Central memory CD8-positive, alpha-beta T cell (primary cell): Measurements from ENCODE around the gene TST.

Experiments
- ATAC-seq: fragments of 150-1000 bp; cut with Tn5 transposase; replicated peaks from 2 replicates; pipeline ENCODE4 v1.10.0; 2022; ENCODE audit warnings: mild to moderate bottlenecking, moderate FRiP score, moderate number of reproducible peaks; ENCODE audit not compliant: poor library complexity, severe bottlenecking; ENCODE audit errors: extremely low read depth
- DNase-seq, 2 donors: peaks; one replicate each; pipeline ENCODE4 v3.0.0; 2021; ENCODE audit warnings: low spot score in 2 of 2
- H3K27ac Mint-ChIP-seq: one replicate; pipeline ENCODE4 v1.8.0; 2022; ENCODE audit warnings: low read depth, mild to moderate bottlenecking, moderate library complexity, mixed read lengths
- H3K27me3 Mint-ChIP-seq: one replicate; pipeline ENCODE4 v1.8.0; 2022; ENCODE audit warnings: mixed read lengths
- H3K36me3 Mint-ChIP-seq: one replicate; pipeline ENCODE4 v1.8.0; 2022; ENCODE audit warnings: mild to moderate bottlenecking, moderate library complexity, mixed read lengths; ENCODE audit not compliant: insufficient read depth
- H3K4me1 Mint-ChIP-seq: one replicate; pipeline ENCODE4 v1.8.0; 2022; ENCODE audit warnings: mixed read lengths
- H3K4me3 Mint-ChIP-seq: one replicate; pipeline ENCODE4 v1.8.0; 2022; ENCODE audit warnings: mild to moderate bottlenecking, moderate library complexity, mixed read lengths
- H3K9me3 Mint-ChIP-seq: one replicate; pipeline ENCODE4 v1.8.0; 2022; ENCODE audit warnings: mixed read lengths

TST gene

DNA sequence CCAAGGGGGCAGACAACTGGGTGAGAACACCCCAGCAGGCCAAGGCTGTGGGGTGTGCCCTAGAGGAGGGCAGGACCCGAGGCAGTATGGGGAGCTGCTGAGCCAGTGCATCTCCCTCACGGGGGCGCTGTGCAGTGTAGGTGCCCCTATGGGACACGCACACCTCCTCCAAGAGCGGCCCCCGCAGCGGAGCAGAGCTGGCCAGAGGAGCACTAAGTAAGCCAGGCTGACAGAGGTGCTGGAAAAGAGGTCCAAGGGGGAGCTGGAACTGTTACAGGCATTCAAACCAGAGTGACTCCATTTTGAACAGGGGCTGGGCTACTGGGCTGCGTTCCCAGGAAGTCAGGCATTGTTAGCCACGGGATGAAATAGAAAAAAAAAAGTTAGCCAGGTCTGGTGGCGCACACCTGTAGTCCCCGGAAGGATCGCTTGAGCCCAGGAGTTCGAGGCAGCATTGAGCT is 41.8 kb downstream of the TST start:
- DNase-seq: peak; percentile 71 to 75
- H3K27me3 Mint-ChIP-seq: peaks cover 9% of the 10 kb centered on the region

GRCh38 chr22:36976606-36977005 is 42.6 kb downstream of the TST start:
- DNase-seq (no peak), ATAC-seq (no peak)
- Mint-ChIP-seq H3K4me3 (peak overlapping the region; percentile 99), H3K9me3 (no peaks in the 10 kb centered on the region), H3K4me1 (peaks cover 15% of the 10 kb centered on the region), H3K36me3 (no peaks in the 10 kb centered on the region), H3K27ac (peak overlapping the region; percentile 95), H3K27me3 (peaks cover under 1% of the 10 kb centered on the region)

More for the DNA sequence above, 41.8 kb downstream of the TST start:
- H3K27ac Mint-ChIP-seq: peak overlapping the region; percentile 95
- H3K36me3 Mint-ChIP-seq: no peaks in the 10 kb centered on the region
- H3K4me1 Mint-ChIP-seq: peaks cover 15% of the 10 kb centered on the region
- ATAC-seq: peak; percentile 98
- H3K9me3 Mint-ChIP-seq: no peaks in the 10 kb centered on the region
- H3K4me3 Mint-ChIP-seq: peak overlapping the region; percentile 99

DNA sequence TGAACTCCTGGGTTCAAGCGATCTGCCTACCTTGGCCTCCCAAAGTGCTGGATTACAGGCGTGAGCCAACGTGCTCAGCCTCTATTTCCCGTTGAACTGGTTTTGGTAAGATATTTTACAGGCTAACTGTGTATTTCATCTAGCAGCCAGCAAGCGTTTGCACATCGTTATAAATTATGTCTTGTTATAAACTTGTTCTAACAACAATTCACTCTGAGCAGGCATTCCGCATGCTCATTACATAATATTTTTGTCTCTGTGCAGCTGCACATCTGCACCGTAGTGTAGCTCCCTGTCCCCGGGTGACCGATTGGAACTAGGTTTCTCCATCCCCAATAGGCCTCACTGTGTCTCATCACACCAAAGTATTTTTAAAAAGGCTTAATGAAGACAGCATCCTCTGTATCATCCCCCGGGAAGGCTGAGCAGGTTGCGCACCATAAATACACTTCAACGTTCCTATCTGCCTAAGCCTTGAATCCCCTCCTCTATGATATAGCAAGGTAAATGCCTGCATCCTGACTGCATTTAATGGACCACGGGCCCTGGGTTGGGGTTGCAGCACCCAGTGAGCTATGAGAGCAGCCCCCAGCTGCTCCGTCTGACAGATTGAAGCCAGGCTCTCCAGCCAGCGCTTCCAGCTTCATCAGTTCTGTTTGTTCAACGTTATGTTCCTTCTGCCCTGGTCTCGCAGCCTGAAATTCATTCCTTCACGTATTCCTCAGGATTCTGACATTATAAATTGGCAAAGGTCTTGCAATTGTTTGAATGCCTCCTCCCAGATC is 47.7 kb downstream of the TST start:
- Mint-ChIP-seq H3K4me3 (no peak overlapping the region), H3K36me3 (no peaks in the 10 kb centered on the region), H3K4me1 (no peaks in the 10 kb centered on the region), H3K27ac (no peak overlapping the region), H3K9me3 (no peaks in the 10 kb centered on the region), H3K27me3 (no peaks in the 10 kb centered on the region)
- DNase-seq: no peak
- ATAC-seq: no peak

- Mint-ChIP-seq H3K36me3 (no peaks in the 10 kb centered on the region), H3K27me3 (no peaks in the 10 kb centered on the region), H3K27ac (no peak overlapping the region), H3K4me1 (no peaks in the 10 kb centered on the region), H3K4me3 (no peak overlapping the region), H3K9me3 (no peaks in the 10 kb centered on the region)
- DNase-seq: no peak
- no peak for ATAC-seq
Observed at GRCh38 chr22:36968249-36968964, 50.8 kb downstream of the TST start.

- no peaks in the 10 kb centered on the region for H3K9me3 Mint-ChIP-seq
- H3K4me3 Mint-ChIP-seq: no peak overlapping the region
- H3K27ac Mint-ChIP-seq: no peak overlapping the region
- no peaks in the 10 kb centered on the region for H3K4me1 Mint-ChIP-seq
- no peak for DNase-seq
- H3K36me3 Mint-ChIP-seq: no peaks in the 10 kb centered on the region
- ATAC-seq: no peak
- H3K27me3 Mint-ChIP-seq: peaks cover 9% of the 10 kb centered on the region
Observed at GRCh38 chr22:36966851-36967540, 52.3 kb downstream of the TST start.

- DNase-seq (no peak), ATAC-seq (no peak)
- Mint-ChIP-seq H3K4me3 (no peak overlapping the region), H3K27ac (no peak overlapping the region), H3K36me3 (no peaks in the 10 kb centered on the region), H3K9me3 (no peaks in the 10 kb centered on the region), H3K4me1 (no peaks in the 10 kb centered on the region), H3K27me3 (peaks cover 22% of the 10 kb centered on the region)
Observed at GRCh38 chr22:36965696-36966095, 53.6 kb downstream of the TST start.

DNA sequence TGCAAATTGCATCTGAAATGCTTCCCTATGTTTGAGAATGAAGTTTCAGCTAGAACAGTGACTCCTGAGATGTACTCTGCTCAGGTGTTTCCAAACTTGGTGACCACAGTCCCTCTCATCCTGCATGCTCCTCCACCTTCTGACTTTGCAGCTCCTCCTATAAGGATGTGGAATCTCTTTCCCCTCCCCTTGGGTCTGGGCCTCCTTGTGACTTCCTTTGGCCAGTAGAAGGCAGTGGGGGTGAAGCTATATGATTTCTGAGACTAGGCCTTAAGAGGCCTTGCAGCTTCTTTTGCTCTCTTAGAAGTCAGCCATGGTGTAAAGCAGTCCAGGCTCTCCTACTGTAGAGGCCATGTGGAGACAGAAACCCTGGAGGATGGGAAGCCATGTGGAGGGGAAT is 55.1 kb downstream of the TST start:
- Mint-ChIP-seq H3K4me3 (no peak overlapping the region), H3K9me3 (no peaks in the 10 kb centered on the region), H3K36me3 (no peaks in the 10 kb centered on the region), H3K27ac (no peak overlapping the region), H3K4me1 (no peaks in the 10 kb centered on the region), H3K27me3 (peaks cover 32% of the 10 kb centered on the region)
- no peak for DNase-seq
- ATAC-seq: no peak

DNA sequence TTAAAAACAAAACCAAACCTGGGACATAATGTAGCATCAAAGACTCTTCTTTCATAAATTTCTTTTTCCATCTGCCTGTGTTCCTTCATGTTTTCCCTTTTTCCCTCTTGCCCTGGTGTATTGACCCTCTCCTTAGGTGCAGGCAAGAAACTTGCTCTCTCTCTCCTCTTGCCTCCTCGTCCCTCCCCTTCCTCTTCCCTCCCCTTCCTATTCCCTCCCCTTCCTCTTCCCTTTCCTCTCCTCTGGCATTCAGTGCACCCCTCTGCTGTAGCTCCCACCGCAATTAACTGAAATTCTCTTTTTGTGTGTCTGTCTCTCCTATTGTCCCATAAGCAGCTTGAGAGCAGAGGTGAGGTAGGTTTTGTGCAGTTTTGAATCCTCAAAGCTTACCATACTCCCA is 55.9 kb downstream of the TST start:
- no peaks in the 10 kb centered on the region for H3K4me1 Mint-ChIP-seq
- ATAC-seq (no peak), DNase-seq (no peak)
- no peak overlapping the region for H3K4me3 Mint-ChIP-seq
- H3K27ac Mint-ChIP-seq: no peak overlapping the region
- no peaks in the 10 kb centered on the region for H3K9me3 Mint-ChIP-seq
- H3K27me3 Mint-ChIP-seq: peaks cover 36% of the 10 kb centered on the region
- H3K36me3 Mint-ChIP-seq: no peaks in the 10 kb centered on the region

DNA sequence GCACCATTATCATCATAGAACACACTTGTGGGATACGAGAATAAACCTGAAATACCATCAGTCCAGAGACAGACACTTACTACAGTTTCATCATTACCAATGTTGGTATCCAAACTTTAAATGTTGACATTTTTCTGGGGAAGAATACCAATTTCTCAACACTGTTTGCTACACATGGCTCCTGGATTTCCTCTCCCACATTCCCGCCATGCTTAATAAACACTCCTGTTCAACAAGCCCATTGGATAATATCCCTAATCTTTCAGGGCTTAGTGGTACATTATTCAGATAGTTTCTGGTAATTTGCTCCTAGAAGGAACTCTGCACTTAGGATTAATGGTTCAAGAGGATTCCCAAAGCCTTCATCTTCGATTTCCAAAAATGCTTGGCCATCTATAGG is 57.6 kb downstream of the TST start:
- Mint-ChIP-seq H3K4me1 (no peaks in the 10 kb centered on the region), H3K4me3 (no peak overlapping the region), H3K9me3 (peaks cover 5% of the 10 kb centered on the region), H3K27me3 (peaks cover 36% of the 10 kb centered on the region), H3K27ac (no peak overlapping the region), H3K36me3 (no peaks in the 10 kb centered on the region)
- no peak for ATAC-seq
- DNase-seq: no peak
